ENCODE measurements around the gene SPRR4.
A peak's percentile ranks its signal among the peaks of the same experiment; 100 is the strongest.

Gene SPRR4, protein sequence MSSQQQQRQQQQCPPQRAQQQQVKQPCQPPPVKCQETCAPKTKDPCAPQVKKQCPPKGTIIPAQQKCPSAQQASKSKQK

GRCh38 chr1:152970495-152970894, at the start of gene SPRR4:
Gene SPRR4 (plus strand): TSS chr1:152970648. CDS start chr1:152971891, 1,243 bp downstream.
- DNase-seq: no peak

GRCh38 chr1:152924191-152924590, 46.3 kb upstream of the SPRR4 start:
- no peak for DNase-seq

DNA sequence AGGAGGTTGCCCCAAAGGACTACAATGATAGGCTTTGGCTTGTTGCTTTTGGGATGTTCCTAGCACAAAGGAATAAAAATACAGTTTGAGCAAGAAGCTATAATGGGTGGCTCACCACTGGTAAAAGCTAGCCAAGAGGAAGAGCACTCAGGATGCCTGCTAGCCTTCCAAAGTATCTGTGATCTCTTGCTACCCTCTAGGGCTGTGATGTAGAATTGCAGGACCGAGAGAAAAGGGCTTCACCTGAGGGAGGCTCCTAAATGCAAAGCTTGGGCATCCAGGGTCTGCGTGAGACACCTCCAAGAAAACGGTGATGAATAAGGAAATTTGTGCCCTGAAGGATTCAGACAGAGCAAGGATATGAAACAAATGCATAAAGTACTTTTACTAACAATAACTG, 44.4 kb upstream of the SPRR4 start:
- peak; percentile 35 for DNase-seq

GRCh38 chr1:152928671-152929070, 41.8 kb upstream of the SPRR4 start:
- DNase-seq: no peak

GRCh38 chr1:152932170-152932811, 38.2 kb upstream of the SPRR4 start:
- no peak for DNase-seq

DNA sequence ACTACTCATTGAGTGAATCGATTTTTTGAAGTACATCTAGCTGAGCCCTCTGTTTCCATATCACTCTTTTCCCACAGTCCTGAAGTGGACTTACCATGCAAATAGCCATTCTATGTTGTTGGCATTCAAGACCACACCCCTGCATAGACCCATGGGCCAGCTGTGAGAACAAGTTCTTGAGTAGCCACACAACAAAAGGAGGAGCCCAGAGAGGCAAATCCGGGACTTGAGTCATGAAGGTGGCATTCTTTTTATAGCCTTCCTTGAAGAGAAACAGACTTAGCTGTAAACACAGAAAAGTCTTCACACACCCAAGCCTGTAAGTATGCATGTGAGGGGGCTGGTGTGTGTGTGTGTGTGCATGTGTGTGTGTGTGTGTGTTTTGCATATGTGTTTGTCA, 37.3 kb upstream of the SPRR4 start:
- no peak for DNase-seq

GRCh38 chr1:152940614-152941013, 29.8 kb upstream of the SPRR4 start:
- DNase-seq: no peak

- DNase-seq: no peak
These were observed 29.3 kb upstream of the SPRR4 start for GRCh38 chr1:152941037-152941711.

DNA sequence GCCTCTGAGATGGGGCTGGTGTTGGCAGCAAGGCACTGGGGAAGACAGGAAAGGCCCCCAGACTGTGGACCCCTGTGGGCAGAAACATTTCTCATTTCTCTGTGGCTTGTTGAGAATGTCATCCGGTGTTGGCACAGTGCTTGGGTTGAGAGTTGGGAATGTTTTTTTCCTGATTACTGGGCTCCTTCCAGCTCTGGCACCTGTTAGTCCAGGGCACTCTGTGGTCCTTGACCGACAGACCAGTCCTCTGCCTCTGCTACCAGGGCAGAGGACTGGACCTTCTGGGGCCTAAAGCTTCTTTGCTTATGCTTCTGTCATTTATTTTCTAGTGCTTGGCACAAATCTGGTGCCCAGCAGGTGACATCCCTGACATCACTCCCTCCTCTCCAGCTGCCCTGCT, 28.3 kb upstream of the SPRR4 start:
- no peak for DNase-seq

DNA sequence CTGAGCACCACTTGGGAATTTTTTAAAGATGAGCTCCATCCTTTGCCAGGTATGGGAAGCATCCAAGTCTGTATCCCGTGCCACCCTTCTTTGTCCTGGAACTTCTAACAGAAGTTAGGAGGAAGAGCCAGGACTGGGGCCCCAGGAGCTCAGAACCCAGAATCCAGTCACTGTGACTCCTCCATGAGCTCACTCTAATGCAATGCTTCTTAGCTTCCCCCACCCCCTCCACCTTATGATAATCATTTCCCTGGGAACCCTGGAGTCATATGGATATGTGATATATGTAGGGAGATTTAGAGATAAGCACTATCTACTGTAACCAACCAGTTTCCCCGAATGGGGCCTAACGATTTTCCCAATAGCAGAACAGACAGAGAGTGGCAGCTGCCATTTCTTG, 24.2 kb upstream of the SPRR4 start:
- DNase-seq: no peak

DNA sequence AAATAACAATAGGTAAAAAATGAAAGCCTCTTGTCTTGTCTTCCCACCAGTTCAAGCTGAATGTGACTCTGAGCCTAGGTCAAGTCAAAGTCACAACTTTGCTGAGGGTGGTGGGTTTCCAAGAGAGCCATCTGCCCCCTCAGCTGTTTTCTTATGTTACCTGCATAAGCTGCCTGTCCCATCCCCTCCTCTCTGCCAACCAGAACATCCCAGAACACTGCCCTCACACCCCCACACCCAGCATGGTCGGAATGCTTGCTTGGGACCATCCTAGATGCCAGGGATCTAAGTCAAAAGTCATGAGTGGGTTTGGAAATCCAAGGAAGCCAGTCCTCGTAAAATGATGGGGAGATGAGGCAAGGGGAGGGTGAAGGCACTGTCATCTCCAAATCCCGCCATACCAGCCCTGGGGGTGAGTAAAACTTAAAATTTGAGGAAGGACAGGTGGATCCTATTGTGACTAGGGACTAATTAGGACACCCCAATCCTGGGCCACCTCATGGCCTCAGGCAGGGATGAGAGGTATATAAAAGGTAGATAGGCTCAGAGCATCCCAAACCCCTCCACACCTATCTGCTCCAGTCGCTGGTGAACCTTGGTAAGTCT, 23.7 kb upstream of the SPRR4 start, which contains the start of gene SPRR5:
Gene SPRR5 (plus strand): TSS at position 556 of the 606 bp plus-strand sequence. CDS start 1,349 bp downstream, outside the sequence.
- no peak for DNase-seq

- DNase-seq: no peak
These were observed 18.7 kb upstream of the SPRR4 start for GRCh38 chr1:152951711-152952110.

DNA sequence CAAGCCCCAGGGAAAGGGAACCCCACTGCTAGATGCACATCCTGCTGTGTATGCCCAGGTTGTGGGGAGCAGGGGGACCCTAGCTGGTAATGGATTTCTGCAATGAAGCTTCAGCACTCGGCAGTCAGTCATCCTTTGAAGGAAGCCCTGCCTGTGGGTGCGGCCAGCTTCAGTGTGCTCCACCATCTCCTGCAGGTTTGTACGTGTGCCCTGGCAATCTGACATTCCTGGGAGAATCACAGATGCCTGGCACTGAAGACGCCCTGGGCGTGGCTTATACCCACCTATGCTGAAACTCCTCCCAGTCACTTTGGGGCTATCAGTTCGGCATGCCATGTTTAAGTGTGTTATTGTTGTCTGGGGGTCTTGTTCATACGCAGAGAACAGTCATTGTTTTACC, 16.7 kb upstream of the SPRR4 start:
- no peak for DNase-seq

DNA sequence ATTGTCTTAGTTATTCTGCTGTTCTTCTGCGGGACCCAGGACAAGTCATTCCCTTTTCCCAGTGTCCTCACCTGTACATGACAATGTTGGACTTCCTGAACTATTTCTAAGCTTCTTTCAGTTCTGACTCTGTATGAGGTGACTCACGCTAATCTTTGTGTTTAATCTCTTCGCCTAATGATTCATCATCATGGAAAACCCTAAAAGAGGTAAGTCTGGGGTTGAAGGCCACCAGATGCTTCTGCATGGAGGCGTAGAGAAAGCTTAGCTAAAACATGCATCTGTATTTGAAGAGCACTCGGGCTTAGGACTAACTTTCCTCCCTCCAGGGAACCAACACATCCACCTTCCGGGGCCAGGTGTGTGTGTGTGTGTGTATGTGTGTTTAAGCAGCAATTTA, 16.0 kb upstream of the SPRR4 start:
- peak; percentile 2 for DNase-seq

DNA sequence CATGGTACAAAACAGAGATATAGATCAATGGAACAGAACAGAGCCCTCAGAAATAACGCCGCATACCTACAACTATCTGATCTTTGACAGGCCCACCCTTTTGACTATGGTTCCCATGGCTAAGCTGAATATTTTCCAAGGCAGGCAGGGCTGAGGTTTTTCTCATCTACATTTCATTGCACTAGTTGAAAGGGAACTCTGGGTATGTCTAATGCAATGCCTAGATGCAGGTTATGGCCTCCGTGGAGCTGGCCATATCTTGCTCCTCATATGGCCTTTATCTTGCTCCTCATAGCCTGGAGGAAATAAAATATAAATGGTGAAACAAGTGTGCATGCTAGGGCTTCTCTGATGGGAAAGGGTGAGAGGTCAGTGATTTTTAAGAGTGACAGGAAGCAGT, 12.9 kb upstream of the SPRR4 start:
- DNase-seq: no peak

DNA sequence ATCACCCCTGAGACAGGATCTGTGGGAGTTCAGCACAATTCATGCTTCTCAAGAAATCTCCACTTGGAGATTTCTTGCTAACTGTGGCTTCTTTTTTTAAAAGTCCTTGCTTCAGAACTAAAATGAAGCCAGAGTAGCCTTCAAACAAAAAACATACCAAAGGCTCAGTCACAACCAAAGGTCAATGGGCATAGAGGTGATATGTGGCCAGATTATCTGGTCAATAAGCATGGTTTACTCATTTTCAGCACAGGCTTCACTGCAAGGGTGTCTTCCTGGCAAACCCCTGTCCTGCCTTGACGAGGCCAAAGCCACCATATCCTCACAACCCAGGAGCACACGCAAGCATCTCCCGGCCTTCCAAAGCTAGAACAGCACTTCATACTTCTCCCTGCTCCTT, 11.2 kb upstream of the SPRR4 start:
- DNase-seq: no peak

- no peak for DNase-seq
These were observed 10.5 kb upstream of the SPRR4 start for GRCh38 chr1:152959801-152960451.

DNA sequence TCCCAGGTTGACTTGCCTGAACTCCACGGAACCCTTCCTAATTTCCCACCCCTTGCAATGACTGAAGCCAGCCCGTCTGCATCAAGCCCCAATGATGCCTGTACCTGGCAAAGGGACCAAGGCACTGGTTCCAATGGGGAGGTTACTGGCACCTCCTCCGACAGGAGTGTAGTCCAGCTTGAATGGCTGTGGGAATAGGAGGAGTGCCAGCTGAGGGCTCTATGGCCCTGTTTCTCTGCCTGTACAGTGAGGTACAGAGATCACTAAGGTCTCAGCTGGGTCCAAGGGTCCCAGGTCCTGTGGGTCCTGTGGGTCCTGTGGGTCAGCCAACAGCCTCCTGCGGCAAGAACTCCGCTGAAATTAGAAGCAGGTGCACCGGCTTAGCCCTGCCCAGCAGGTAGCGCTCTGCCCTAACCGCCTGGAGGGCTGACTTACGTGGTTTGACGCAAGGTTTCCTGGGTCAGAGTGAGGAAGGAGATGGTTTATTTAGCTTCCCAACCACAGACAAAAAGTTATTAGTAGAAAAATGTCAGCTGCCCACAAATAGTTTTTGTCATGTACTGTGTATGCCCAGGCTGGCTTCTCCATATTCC, 9.9 kb upstream of the SPRR4 start:
- DNase-seq: no peak

DNA sequence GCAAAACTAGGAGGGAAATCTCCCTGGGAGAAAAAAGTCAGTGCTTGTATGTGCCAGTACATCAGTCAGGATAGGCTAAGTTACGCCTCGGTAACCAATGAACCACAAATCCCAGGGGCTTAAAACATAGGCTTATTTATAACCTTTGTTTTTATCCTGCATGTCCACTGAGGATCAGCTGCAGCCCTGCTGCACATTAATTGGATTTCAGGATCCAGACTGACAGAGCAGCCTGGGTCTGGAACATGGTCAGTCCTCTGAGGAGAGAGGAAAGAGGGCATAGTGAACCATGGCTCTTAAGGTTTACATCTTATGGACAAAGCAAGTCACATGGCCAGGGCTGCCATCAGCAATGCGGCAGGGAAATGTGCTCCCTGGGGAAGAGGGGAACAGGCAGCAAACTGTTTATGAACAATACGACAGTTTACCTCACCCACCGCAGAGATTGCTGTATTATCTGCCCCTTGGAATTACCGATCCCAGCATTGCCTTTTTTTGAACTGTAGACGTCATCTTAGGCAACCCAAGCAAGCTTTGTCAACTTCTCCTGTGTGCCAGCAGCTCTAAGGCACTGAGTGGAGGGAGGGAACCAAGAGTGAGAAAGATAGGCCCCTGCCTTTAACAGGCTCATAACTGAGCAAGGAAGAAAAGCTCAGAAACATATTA, 9.1 kb upstream of the SPRR4 start:
- no peak for DNase-seq

DNA sequence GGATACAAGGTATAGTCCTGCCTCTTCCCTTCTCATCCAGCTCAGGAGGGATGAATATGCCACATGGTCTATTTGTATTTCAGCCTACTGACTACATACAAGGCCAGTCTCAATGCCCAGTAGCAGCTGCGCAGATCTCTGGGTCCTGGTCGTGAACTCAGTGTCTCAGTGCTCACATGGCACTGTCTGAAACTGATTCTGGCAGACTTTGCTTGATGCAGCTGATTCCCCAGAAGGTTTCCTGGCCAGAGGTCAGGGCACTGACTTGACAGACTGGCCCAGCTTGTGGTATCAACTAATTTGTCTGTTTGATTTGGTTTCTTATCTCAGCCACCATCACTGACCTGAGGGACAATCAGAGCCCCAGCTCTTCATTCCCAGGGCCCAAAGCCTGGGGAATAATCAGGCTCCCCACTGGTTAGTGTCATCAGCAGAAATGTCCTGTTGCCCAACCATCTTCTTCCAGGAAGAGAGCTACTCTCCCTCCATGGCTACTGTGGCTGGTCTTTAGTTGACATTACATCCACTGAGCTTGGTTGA, 7.5 kb upstream of the SPRR4 start:
- DNase-seq: no peak

DNA sequence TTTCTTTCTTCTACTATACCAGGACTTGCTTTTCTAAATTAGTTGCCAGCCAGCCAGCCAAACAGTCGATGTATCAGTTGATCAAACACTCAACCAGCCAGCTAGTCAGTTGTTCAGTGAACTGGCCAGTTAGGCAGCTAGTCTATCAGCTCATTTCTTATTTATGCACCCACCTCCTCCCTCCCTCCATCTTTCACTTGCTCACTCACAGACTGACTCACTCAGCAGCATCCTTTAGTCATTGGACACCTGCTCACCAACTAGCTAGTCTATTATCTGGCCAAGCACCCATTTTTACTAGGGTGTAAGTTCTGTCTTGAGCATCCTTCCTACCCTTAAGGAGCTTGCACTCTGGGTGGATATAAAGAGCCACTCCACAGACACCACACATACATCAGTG, 5.9 kb upstream of the SPRR4 start:
- no peak for DNase-seq

GRCh38 chr1:152965853-152966252, 4.6 kb upstream of the SPRR4 start:
- no peak for DNase-seq
